Activated naive CD4-positive, alpha-beta T cell treated with anti-CD3 and anti-CD28 coated beads, Interleukin-2, amount 50 U/mL, for 16 hours (primary cell): ENCODE results near the gene APOBEC4.

Experiments used
- DNase-seq: peaks from one replicate; pipeline ENCODE4 v3.0.0-alpha.2; 2020

APOBEC4 gene

GRCh38 chr1:183674339-183674738 lies 21.2 kb upstream of the APOBEC4 start:
- DNase-seq, result no peak

DNA sequence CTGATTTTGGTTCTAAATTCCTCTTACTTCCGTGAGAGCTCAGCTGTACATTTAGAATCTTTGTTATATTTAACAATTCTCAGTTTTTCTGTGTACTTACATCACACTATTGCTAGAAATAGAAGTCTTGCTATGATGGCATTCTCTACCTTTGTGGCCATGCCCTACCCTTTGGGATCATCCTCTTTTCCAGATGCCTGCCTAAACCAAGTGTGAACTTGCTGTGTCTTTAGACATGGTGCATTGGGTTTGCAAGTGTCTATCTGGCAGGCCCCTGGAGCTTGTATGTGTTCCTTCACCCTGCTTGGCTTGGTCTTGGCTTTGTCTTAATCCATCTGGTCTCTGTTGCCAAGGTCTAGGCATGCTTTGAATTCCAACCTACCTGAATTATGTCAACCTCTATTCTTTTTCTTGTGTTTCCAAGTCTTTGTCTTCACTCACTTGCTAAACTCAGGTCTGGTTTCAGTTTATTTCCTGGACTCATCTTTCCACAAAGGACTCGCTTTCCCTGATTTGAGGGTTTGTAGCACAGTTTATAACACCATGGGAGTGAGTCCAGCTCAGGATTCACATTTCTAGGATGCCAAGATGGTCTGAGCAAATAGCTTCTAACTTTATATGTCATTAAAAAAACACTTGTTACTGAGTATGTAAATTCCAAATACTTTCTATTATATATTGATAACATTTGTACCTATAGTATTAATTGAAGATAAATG lies 20.6 kb upstream of the APOBEC4 start:
- DNase-seq, result no peak

DNA sequence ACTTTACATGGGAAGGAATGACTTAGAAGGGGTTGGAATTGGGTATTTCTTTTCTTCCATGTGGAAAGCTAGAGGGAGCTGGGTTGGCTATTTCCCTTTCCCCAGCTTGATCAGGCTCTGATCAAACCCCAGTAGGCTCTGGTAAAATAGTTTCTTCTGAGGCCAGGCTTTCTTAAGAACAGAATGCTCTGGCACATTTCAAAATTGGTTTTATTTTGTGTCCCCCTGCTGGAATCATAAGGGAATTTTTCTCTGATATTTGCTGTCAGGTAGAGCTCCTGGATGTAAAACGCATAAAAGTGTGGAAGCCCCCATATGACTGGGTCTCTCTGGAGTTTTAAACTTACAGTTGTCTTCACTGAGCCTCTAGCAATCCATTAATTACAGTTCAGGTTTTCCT lies 17.1 kb upstream of the APOBEC4 start:
- no peak for DNase-seq

GRCh38 chr1:183656355-183656754 lies 3.2 kb upstream of the APOBEC4 start:
- DNase-seq, result no peak

GRCh38 chr1:183655562-183656075 lies 2.5 kb upstream of the APOBEC4 start:
- peak; percentile 74 for DNase-seq

DNA sequence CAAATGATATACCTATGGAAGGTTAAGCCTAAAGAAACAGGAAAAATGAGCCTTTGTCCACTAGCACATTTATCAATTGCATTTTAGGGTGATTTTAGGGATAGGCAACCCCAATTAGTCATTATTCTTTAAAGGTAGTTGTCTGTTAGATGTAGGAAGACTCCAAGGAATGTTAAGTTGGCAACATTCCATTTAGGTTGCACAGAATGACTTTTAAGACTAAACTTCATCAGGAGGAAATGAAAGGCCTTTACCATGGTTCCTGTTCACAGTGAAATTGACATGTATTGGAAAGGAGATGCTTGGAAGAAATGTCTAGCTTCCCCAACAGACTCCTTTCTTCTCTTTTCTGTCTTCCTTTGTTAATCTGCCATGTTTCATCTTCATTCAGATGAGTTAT lies 1.6 kb upstream of the APOBEC4 start:
- no peak for DNase-seq

- no peak for DNase-seq
These were observed 848 bp upstream of the APOBEC4 start for GRCh38 chr1:183653876-183654451.

DNA sequence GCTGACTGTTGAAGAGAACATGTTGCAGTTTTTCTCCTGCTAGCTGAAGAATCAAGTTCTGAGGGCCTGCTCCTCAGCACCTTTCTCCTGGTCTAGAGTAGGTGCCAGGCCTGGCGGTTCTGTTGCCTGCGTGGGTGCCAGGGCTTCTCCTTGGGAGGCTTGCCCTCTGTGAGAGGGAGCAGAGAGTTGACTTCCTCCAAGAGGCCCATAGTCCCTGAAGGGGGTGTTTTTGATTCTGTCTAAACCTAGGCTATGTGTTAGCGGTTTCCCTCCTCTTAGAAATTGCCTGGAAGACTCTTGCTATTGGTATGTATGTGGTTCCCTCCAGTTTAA lies 312 bp upstream of the APOBEC4 start:
- no peak for DNase-seq

DNA sequence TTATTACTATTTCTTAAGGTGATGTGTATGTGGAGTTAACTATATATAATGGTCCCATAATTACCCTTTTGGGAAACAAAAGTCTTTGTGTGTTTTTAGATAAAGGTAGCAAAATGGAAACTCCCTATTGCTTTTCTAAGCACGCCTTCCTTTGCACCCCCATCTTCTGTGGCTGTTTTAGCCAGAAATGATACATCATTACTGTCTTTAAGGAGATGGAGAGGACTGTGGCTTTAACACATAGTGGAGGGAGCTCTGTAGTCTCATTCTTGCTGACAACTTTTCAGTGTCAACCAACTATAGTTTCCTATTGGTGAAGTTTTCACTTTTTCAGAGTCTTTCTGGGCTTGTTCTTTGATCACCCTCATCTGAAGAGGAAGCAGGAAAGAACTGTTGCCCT lies 1.0 kb downstream of the APOBEC4 start:
- no peak for DNase-seq

DNA sequence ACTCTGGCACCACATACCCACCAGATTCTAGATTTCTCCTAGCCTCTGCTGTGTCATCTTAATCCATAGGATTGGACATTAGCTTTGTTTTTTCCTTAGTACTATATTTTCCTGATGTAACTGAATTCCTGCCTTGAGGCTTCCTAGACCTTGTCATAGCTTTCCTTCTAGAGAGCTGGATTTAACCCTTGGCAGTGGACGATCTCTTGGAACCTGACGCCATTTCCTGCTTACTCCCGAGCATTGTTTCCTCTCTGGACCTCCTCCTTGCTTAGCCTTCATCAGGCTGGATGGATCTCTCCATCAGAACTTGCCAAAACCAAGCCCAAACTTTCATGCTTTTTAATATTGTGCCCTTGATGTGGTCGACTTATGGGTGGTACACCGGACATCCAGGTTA lies 1.5 kb downstream of the APOBEC4 start:
- DNase-seq, result no peak

DNA sequence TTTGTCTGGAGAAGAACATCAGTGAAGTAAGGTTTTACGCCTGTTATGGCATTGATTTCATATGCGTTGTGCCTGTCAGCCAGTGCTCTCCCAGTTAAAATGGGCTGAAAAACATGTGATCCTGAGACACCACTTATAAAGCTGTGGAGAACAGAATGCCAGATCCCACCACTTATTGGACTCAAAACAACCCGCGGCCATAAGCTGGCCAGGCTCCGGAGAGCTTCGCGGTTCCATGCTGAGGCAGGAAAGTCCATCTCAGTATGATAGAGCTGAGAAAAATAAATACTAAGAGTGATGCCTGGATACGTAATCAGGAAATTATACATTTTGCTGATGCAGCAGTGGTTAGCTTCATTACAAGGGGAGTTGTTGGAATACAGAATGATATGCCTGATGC lies 5.1 kb downstream of the APOBEC4 start:
- DNase-seq, result no peak

- no peak for DNase-seq
These were observed 6.3 kb downstream of the APOBEC4 start for GRCh38 chr1:183646776-183647175.

- no peak for DNase-seq
These were observed 7.6 kb downstream of the APOBEC4 start for GRCh38 chr1:183645531-183645930.

- no peak for DNase-seq
These were observed 10.9 kb downstream of the APOBEC4 start for GRCh38 chr1:183642166-183642565.

GRCh38 chr1:183640193-183640592 lies 12.9 kb downstream of the APOBEC4 start:
- DNase-seq, result no peak

DNA sequence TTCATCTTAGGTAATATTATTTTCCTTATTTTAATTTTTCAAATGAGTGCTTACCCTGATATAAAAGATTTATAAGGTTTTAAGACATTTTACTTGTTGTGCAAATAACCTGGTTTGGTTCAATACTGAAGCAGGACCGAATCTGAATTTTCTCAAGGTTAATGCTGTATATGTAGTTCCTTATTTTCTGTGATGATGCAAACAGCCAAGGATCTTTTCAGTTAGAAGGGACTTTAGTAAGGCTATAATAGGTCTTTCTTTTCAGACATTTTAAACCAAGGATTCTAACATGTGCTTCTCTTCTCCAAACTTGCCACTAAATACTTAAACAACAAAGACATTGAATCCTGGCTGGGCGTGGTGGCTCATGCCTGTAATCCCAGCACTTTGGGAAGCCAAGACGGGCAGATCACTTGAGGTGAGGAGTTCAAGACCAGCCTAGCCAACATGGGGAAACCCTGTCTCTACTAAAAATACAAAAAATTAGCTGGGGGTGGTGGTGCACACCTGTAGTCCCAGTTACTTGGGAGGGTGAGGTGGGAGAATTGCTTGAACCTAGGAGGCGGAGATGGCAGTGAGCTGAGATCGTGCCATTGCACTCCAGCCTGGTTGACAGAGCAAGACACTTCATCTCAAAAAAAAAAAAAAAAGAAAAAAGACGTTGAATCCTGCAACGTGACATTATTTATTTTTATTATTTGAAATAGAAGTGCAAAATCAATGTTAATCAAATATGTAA lies 14.3 kb downstream of the APOBEC4 start:
- no peak for DNase-seq

DNA sequence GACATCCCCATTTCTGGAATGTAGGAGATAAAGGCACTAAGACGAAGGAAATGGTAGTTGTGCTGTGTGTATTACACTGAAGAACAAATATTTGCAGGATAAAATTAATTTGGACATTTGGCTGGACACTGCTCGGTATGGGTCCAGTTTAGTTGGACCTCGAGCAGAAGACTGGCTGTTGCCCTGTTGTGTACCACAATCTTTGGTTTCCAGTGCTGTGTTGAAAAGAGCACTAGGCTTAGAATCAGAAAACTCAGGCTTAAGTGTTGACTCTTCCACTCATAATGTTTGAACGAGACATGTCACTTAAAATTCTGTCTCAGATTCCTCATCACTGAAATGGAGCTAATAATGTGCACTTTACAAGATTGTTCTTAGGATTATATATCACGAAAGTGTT lies 16.3 kb downstream of the APOBEC4 start:
- DNase-seq, result no peak

GRCh38 chr1:183636334-183636682 lies 16.8 kb downstream of the APOBEC4 start:
- no peak for DNase-seq

GRCh38 chr1:183635606-183636333 lies 17.3 kb downstream of the APOBEC4 start, which contains the start of gene ARPC5:
TSS of gene ARPC5 (minus strand) at chr1:183635783. CDS start at chr1:183635659, 124 bp downstream.
- DNase-seq, result peak; percentile 96

DNA sequence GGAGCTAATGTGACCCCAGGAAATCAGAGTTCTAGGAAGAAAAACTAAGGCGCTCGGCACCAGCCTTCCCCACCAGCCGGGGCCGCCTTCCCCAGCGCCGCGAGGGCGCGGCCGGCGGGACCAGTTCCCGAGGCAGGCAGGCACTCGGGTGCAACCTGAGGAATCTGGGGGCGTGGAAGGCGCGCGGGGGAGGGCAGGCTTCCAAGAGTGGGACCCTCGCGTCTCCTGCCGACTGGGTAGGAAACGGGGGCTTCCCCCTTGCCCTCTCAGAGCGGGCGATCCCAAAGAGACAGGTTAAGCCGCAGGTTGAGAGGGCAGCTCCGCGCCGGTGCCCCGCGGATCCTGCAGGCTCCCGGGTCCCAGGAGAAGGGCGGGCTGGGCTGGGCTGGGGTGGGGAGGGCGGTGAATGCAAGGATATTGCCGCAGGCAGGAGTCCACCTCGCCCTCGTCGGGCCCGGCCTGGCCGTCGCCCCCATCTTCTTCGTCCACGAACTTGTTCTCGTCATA lies 18.0 kb downstream of the APOBEC4 start:
- DNase-seq, result peak; percentile 16

DNA sequence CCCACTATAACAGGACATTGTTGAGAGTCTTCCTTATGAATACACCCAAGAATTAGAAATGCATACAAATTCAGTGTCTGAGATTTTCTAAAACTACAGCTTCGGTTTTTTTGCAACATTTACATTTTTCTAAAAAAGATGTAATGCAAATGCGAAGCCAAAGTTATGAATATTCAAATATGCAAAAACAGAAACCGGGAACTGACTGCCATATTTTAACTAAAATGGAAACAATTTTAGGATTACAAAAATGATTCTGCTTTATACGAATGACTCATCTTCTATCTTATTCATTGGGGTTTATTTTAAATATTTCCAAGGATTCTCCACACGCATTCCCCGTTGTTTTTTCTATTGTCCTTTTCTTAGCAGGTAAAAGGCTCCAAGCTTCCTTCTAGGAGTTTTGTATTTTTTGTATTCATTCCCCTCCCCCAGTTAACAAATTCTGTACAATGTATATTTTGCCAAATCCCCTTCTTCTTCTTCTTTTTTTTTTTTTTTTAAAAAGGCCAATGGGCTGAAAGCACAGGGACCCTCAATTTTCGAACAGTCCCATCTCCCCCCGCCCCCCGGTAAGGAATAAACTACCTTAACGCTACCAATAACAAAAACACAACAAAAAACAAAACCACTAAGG lies 18.6 kb downstream of the APOBEC4 start:
- DNase-seq, result no peak

- no peak for DNase-seq
These were observed 19.3 kb downstream of the APOBEC4 start for GRCh38 chr1:183633676-183634343.
